ENCODE data around the gene HMG20B.

DNA sequence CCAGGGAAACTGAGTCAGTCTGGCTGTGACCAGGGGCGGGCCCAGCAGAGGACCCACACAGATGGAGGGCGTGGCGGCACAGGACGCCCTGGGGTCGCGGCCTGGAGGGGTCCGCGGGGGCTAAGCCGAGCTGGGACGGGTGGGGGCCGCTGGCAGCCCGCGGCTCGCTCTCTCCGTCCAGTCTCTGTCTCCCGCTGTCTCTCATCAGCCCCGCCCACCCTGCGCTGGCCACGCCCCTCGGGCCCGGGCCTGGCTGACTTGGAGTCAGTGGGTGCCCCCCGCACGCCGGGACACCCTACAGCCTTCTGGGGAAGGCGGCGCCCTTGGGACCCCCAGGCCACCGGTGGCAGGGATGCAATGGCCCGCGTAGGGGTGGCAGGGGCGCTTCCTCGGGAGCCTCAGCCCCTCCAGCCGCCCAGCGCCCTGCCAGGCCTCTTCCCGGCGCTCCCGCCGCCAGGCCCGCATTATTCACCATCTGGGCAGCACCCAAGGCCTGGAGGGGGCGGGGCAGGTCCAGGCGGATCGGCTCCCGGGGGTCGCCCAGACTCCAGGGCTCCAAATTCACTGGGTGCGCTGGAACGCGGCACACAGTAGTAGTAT is 34.0 kb downstream of the HMG20B start, which contains the start of gene TBXA2R:
- TF ChIP-seq, protein P1, sequence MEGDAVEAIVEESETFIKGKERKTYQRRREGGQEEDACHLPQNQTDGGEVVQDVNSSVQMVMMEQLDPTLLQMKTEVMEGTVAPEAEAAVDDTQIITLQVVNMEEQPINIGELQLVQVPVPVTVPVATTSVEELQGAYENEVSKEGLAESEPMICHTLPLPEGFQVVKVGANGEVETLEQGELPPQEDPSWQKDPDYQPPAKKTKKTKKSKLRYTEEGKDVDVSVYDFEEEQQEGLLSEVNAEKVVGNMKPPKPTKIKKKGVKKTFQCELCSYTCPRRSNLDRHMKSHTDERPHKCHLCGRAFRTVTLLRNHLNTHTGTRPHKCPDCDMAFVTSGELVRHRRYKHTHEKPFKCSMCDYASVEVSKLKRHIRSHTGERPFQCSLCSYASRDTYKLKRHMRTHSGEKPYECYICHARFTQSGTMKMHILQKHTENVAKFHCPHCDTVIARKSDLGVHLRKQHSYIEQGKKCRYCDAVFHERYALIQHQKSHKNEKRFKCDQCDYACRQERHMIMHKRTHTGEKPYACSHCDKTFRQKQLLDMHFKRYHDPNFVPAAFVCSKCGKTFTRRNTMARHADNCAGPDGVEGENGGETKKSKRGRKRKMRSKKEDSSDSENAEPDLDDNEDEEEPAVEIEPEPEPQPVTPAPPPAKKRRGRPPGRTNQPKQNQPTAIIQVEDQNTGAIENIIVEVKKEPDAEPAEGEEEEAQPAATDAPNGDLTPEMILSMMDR (IDR thresholded peaks at IDR 0.05; ENCODE audit: low read length) = no peak
- TF ChIP-seq EZH2 (optimal IDR thresholded peaks at IDR 0.05; ENCODE audit: low read depth, low read length) = no peak
